A673 (cell line): ENCODE measurements around the gene CHST9. TPM values are rescaled to one million over a fixed set of nuclear protein-coding genes. Genes with fewer than 3 reads are reported as not detected.

Source experiments
- BruUV-seq: library from RNA; stranded (reverse); fragments of 400-500 nt; replicated peaks from 2 replicates; lab custom pipeline; 2021; lab: Mats Ljungman, UMichigan
- CTCF ChIA-PET: fragments of 300-600 bp; sonication (Branson Sonifier 250); formaldehyde crosslinking; loops from one replicate; lab custom pipeline; 2022; ENCODE audit warnings: antibody characterized with exemption; lab: Charles Lee
- POLR2A ChIA-PET: fragments of 300-600 bp; sonication (Branson Sonifier 250); formaldehyde crosslinking; loops from one replicate; lab custom pipeline; 2022; ENCODE audit warnings: antibody characterized with exemption; ENCODE audit not compliant: low non-redundant PET; lab: Charles Lee
- DNase-seq: peaks from one replicate; pipeline ENCODE4 v3.0.0-alpha.2; 2015; ENCODE audit warnings: low spot score
- H3K27ac ChIP-seq: fragments of 200-600 bp; sonication (generic); 2 replicates; pipeline ENCODE4 v1.5.1; 2016; ENCODE audit warnings: mixed run types, low read depth, mild to moderate bottlenecking, mixed read lengths, antibody characterized with exemption, low read length; ENCODE audit not compliant: poor library complexity, severe bottlenecking
- H3K27me3 ChIP-seq: fragments of 200-600 bp; sonication (generic); replicated peaks from 2 replicates; pipeline ENCODE4 v1.6.1; 2017; ENCODE audit warnings: mixed run types, low read depth, mild to moderate bottlenecking, mixed read lengths, antibody characterized with exemption, low read length; ENCODE audit not compliant: insufficient read depth, poor library complexity
- H3K36me3 ChIP-seq: fragments of 200-600 bp; sonication (generic); 2 replicates; pipeline ENCODE4 v1.6.1; 2016; ENCODE audit warnings: mixed run types, mild to moderate bottlenecking, mixed read lengths, antibody characterized with exemption, low read length; ENCODE audit not compliant: insufficient read depth, poor library complexity, severe bottlenecking
- H3K4me1 ChIP-seq: fragments of 200-600 bp; sonication (generic); 2 replicates; pipeline ENCODE4 v1.6.1; 2017; ENCODE audit warnings: mixed run types, mild to moderate bottlenecking, mixed read lengths, antibody characterized with exemption, low read length; ENCODE audit not compliant: insufficient read depth, poor library complexity, severe bottlenecking
- H3K4me3 ChIP-seq: fragments of 200-600 bp; sonication (generic); 2 replicates; pipeline ENCODE4 v1.5.1; 2016; ENCODE audit warnings: low read depth, mixed run types, mild to moderate bottlenecking, mixed read lengths, low read length; ENCODE audit not compliant: poor library complexity, severe bottlenecking
- H3K9me3 ChIP-seq: fragments of 200-600 bp; sonication (generic); 2 replicates; pipeline ENCODE4 v1.6.1; 2016; ENCODE audit warnings: mixed run types, low read depth, mild to moderate bottlenecking, mixed read lengths, antibody characterized with exemption, low read length; ENCODE audit not compliant: poor library complexity, severe bottlenecking
- CTCF ChIP-seq: fragments of 300-800, 200-600 bp; sonication (generic); conservative IDR thresholded peaks from 2 replicates; pipeline ENCODE4 v1.5.1; 2017; ENCODE audit warnings: low read depth, mild to moderate bottlenecking, antibody characterized with exemption, low read length, moderate library complexity, mixed read lengths
- EZH2 ChIP-seq: fragments of 200-600 bp; sonication (generic); IDR thresholded peaks from 2 replicates; pipeline ENCODE4 v1.6.1; 2017; ENCODE audit warnings: borderline replicate concordance, low read depth, mild to moderate bottlenecking, mixed read lengths, antibody characterized with exemption, low read length; ENCODE audit not compliant: poor library complexity, severe bottlenecking
- intact Hi-C: fragments of 100-400 bp; cut with micrococcal nuclease; formaldehyde crosslinking; loops from one replicate; pipeline ENCODE4 v1.10.0; 2022; ENCODE audit not compliant: unreplicated experiment
- total RNA-seq: library from RNA; stranded (reverse); gene quantifications from 2 replicates; pipeline ENCODE4 v1.2.3, GENCODE V29; 2021

CHST9 gene
- total RNA-seq, 1 experiment from 2014 or later = not detected

GRCh38 chr18:27057519-27058234, 127.4 kb downstream of the CHST9 start:
- intact Hi-C loops = no loop called here
- BruUV-seq = no TSS peak
- no peaks in the 10 kb centered on the region for H3K36me3 ChIP-seq
- H3K27ac ChIP-seq = no peak overlapping the region
- TF ChIP-seq EZH2 (no peak), CTCF (no peak)
- ChIA-PET CTCF (no interaction called here), POLR2A (no interaction called here)
- H3K4me1 ChIP-seq = no peaks in the 10 kb centered on the region
- no peaks in the 10 kb centered on the region for H3K9me3 ChIP-seq
- no peak overlapping the region for H3K4me3 ChIP-seq
- DNase-seq = no peak
- no peaks in the 10 kb centered on the region for H3K27me3 ChIP-seq

GRCh38 chr18:27054926-27055325, 130.2 kb downstream of the CHST9 start:
- POLR2A ChIA-PET = no interaction called here
- intact Hi-C loops = no loop called here
- no TSS peak for BruUV-seq

GRCh38 chr18:27049969-27050368, 135.1 kb downstream of the CHST9 start:
- intact Hi-C loops = no loop called here
- ChIA-PET CTCF (no interaction called here), POLR2A (no interaction called here)
- H3K27ac ChIP-seq = no peak overlapping the region
- no peaks in the 10 kb centered on the region for H3K9me3 ChIP-seq
- H3K36me3 ChIP-seq = no peaks in the 10 kb centered on the region
- H3K4me1 ChIP-seq = no peaks in the 10 kb centered on the region
- BruUV-seq = no TSS peak
- no peaks in the 10 kb centered on the region for H3K27me3 ChIP-seq
- no peak overlapping the region for H3K4me3 ChIP-seq
- DNase-seq = no peak
- TF ChIP-seq EZH2 (no peak), CTCF (no peak)

More at GRCh38 chr18:27054926-27055325, 130.2 kb downstream of the CHST9 start:
- CTCF ChIA-PET = no interaction called here
- DNase-seq = no peak
- no peak for TF ChIP-seq CTCF
- TF ChIP-seq EZH2 = no peak
- no peak overlapping the region for H3K27ac ChIP-seq
- H3K4me3 ChIP-seq = no peak overlapping the region
- H3K36me3 ChIP-seq = no peaks in the 10 kb centered on the region
- H3K27me3 ChIP-seq = no peaks in the 10 kb centered on the region
- no peaks in the 10 kb centered on the region for H3K9me3 ChIP-seq
- H3K4me1 ChIP-seq = no peaks in the 10 kb centered on the region
